Adrenal gland (tissue), 12 donors: Measurements from ENCODE around the gene MAP3K7. TPM values are rescaled to one million over a fixed set of nuclear protein-coding genes. Genes with fewer than 3 reads are reported as not detected.

ENCODE experiments used
- DNase-seq, 7 donors: peaks; one replicate each; pipeline ENCODE4 v3.0.0-alpha.2; 2019 to 2020
- H3K27ac ChIP-seq, 5 donors: fragments of 200-600 bp; sonication (generic) in 4 of 5; 1 replicate in 3 of 5; 2 replicates in 2 of 5; pipeline versions ENCODE4 v1.5.1 to v1.8.0; 2016 to 2020; ENCODE audit warnings: mild to moderate bottlenecking in 1 of 5
- H3K27me3 ChIP-seq: fragments of 200-600 bp; 2 replicates; pipeline ENCODE4 v1.8.0; 2021
- H3K36me3 ChIP-seq, 2 donors: fragments of 200-600 bp; replicated peaks in 1 of 2; 1 replicate in 1 of 2; 2 replicates in 1 of 2; pipeline versions ENCODE4 v1.5.1 to v1.8.0; 2018 to 2022
- H3K4me1 ChIP-seq, 2 donors: fragments of 200-600 bp; replicated peaks in 1 of 2; 1 replicate in 1 of 2; 2 replicates in 1 of 2; pipeline versions ENCODE4 v1.5.1 to v1.8.0; 2018 to 2021
- H3K4me3 ChIP-seq, 4 donors: fragments of 200-600 bp; sonication (generic) in 3 of 4; one replicate each; pipeline ENCODE4 v1.5.1; 2016 to 2018
- H3K9me3 ChIP-seq, 3 donors: fragments of 200-600 bp; sonication (generic) in 1 of 3; replicated peaks in 1 of 3; 1 replicate in 2 of 3; 2 replicates in 1 of 3; pipeline versions ENCODE4 v1.5.1 to v1.8.0; 2016 to 2021
- CTCF ChIP-seq, 6 experiments: fragments of 450-650 bp in 4 of 6; fragments of 200-600 bp in 2 of 6; sonication (generic) in 1 of 6; IDR thresholded peaks; 1 replicate in 5 of 6; 2 replicates in 1 of 6; pipeline versions ENCODE4 v1.5.1 to v1.8.0; 2016 to 2021; ENCODE audit warnings: antibody characterized with exemption in 6 of 6, mild to moderate bottlenecking in 2 of 6, moderate library complexity in 1 of 6
- POLR2A ChIP-seq, 2 donors: fragments of 450-650 bp; IDR thresholded peaks; one replicate each; pipeline ENCODE4 v1.6.1; 2017; ENCODE audit warnings: antibody characterized with exemption in 2 of 2, mild to moderate bottlenecking in 2 of 2, moderate library complexity in 1 of 2
- WGBS, 4 donors: extraction: QIAGEN DNeasy Blood & Tissue Kit in 2 of 4; methylation state at CpG; one replicate each; pipeline versions ENCODE4 v1.1.5 to v1.1.7; 2013 to 2017; 5-methylcytosine and 5-hydroxymethylcytosine counted together
- intact Hi-C, 2 donors: fragments of 100-400 bp; cut with DNase I; formaldehyde crosslinking; loops; one replicate each; pipeline versions ENCODE4 v1.14.1 to v1.15.0; 2022 to 2023
- polyA plus RNA-seq, 3 donors: library from polyadenylated mRNA; stranded (reverse); fragments of 200-250 nt in 2 of 3; fragments of 350-450 nt in 1 of 3; fragmentation: Illumina TruSeq in 1 of 3; extraction: RNeasy Lipid Tissue Mini Kit (QIAGEN cat#74804) in 1 of 3; gene quantifications; one replicate each; pipeline ENCODE4 v1.2.3, GENCODE V29; 2013 to 2014
- total RNA-seq, 9 donors: library from RNA; depleted of rRNA in 4 of 9; stranded (reverse); fragments of >200 nt in 4 of 9; fragments of 120-200 nt in 1 of 9; fragmentation: NEBNext Ultra II Directional in 1 of 9; extraction: Animal tissue kit (Norgen Biotek cat#: 25700) in 1 of 9; gene quantifications; one replicate each; pipeline versions ENCODE4 v1.1.0 to v1.2.4, GENCODE V29; 2013 to 2023
- donor health status: healthy with polysubstance abuse.
- donor health status: Bipolar disorder and iron deficiency.
- donor health status: DM: yes; HTN: yes; CAD: no.
- donor health status: DM: no; HTN: no; CAD: no.
- donor health status: DM: no; HTN: no; CAD: no.
- donor health status: DM: yes; HTN: yes; CAD: no.

The MAP3K7 gene
- total and polyA plus RNA-seq, 12 donors, result 14.4 to 35.1 (median 21.1) TPM

DNA sequence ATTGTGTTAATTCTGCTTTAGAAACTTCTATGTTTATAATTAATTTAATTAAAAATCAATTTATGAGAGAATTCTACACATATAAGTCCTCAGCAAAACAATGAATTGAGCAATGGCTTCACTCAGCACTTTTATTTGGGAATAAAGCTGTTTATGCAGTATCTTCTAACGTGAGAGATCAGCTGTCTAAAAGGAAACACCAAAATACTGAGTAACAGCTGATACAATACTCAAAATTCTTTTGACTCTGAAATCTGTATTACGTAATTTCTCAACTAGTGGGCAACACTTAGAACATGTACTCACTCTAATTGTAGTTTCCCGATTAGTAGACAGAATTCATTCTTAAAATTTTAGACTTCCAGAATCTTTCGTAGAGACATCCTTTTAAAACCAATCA is 49.8 kb downstream of the MAP3K7 start:
- H3K4me3 ChIP-seq, result no peak overlapping the region
- peaks cover 0 to 15% of the 10 kb centered on the region in 2 donors for H3K4me1 ChIP-seq
- 74 to 82% (median 80%) methylated on average over 4 of the region's 4 CpGs for WGBS, 4 donors
- H3K9me3 ChIP-seq, result no peaks in the 10 kb centered on the region
- TF ChIP-seq POLR2A (IDR thresholded peaks at IDR 0.05) (no peak), CTCF (IDR thresholded peaks at IDR 0.05) (no peak)
- no peaks in the 10 kb centered on the region for H3K27me3 ChIP-seq
- intact Hi-C loops, result no loop called here
- DNase-seq, result no peak
- no peaks in the 10 kb centered on the region for H3K36me3 ChIP-seq
- no peak overlapping the region for H3K27ac ChIP-seq

GRCh38 chr6:90536520-90536919 is 50.4 kb downstream of the MAP3K7 start:
- TF ChIP-seq CTCF (IDR thresholded peaks at IDR 0.05), result no peak
- no peak for TF ChIP-seq POLR2A (IDR thresholded peaks at IDR 0.05)
- Histone ChIP-seq H3K36me3 (no peaks in the 10 kb centered on the region), H3K4me3 (no peak overlapping the region), H3K27me3 (no peaks in the 10 kb centered on the region), H3K4me1 (peaks cover 0 to 15% of the 10 kb centered on the region in 2 donors), H3K9me3 (no peaks in the 10 kb centered on the region), H3K27ac (no peak overlapping the region)
- intact Hi-C loops, result no loop called here
- DNase-seq, result no peak
- WGBS, 4 donors, result 94 to 99% (median 95%) methylated on average over 4 of the region's 4 CpGs

GRCh38 chr6:90534337-90535025 is 52.4 kb downstream of the MAP3K7 start:
- Histone ChIP-seq H3K4me1 (peaks cover 0 to 15% of the 10 kb centered on the region in 2 donors), H3K27ac (no peak overlapping the region), H3K9me3 (no peaks in the 10 kb centered on the region), H3K27me3 (no peaks in the 10 kb centered on the region), H3K36me3 (no peaks in the 10 kb centered on the region), H3K4me3 (no peak overlapping the region)
- DNase-seq, result no peak
- WGBS, 4 donors, result 95 to 97% (median 97%) methylated on average over 3 of the region's 3 CpGs
- TF ChIP-seq POLR2A (IDR thresholded peaks at IDR 0.05) (no peak), CTCF (IDR thresholded peaks at IDR 0.05) (no peak)
- intact Hi-C loops, result no loop called here

- intact Hi-C loops, result no loop called here
- no peak overlapping the region for H3K4me3 ChIP-seq
- no peak for TF ChIP-seq CTCF (IDR thresholded peaks at IDR 0.05)
- no peak for TF ChIP-seq POLR2A (IDR thresholded peaks at IDR 0.05)
- 87 to 95% (median 89%) methylated on average over 4 of the region's 4 CpGs for WGBS, 4 donors
- no peak overlapping the region for H3K27ac ChIP-seq
- H3K4me1 ChIP-seq, result peaks cover 0 to 11% of the 10 kb centered on the region in 2 donors
- no peaks in the 10 kb centered on the region for H3K27me3 ChIP-seq
- H3K36me3 ChIP-seq, result no peaks in the 10 kb centered on the region
- no peak for DNase-seq
- no peaks in the 10 kb centered on the region for H3K9me3 ChIP-seq
Observed at GRCh38 chr6:90533615-90534336, 53.1 kb downstream of the MAP3K7 start.
